ENCODE data around the gene ERP27. TPM values are rescaled to one million over a fixed set of nuclear protein-coding genes. Genes with fewer than 3 reads are reported as not detected.

Gene ERP27
- total RNA-seq, 4 donors from 2014 or later, result 0.88 to 24.3 (median 5.0) TPM; not detected in 1

GRCh38 chr12:14886271-14886670 lies 52.1 kb downstream of the ERP27 start:
- peaks cover 14 to 16% of the 10 kb centered on the region in 2 donors for H3K4me1 ChIP-seq
- 51 to 52% methylated on average over 6 of the region's 6 CpGs for WGBS, 2 donors
- intact Hi-C loops (cut with DNase I), result no loop called here
- no peak overlapping the region for H3K4me3 ChIP-seq (replicated peaks in 1 of 3)
- no peaks in the 10 kb centered on the region for H3K27me3 ChIP-seq
- H3K36me3 ChIP-seq, result peaks cover 0 to 7% of the 10 kb centered on the region in 2 donors
- peak overlapping the region; percentile 75 to 88 (median 75) for H3K27ac ChIP-seq
- TF ChIP-seq POLR2A (IDR thresholded peaks at IDR 0.05), result no peak
- TF ChIP-seq CTCF (IDR thresholded peaks at IDR 0.05), result no peak
- no peaks in the 10 kb centered on the region for H3K9me3 ChIP-seq
- no peak for DNase-seq

GRCh38 chr12:14885718-14886221 lies 52.6 kb downstream of the ERP27 start, which contains the start of gene MGP:
TSS of gene MGP (minus strand) at chr12:14885854. CDS start at chr12:14885791, 63 bp downstream.
- no peaks in the 10 kb centered on the region for H3K9me3 ChIP-seq
- TF ChIP-seq CTCF (IDR thresholded peaks at IDR 0.05), result no peak
- peak in 1 of 2 donors; percentile 52 for TF ChIP-seq POLR2A (IDR thresholded peaks at IDR 0.05)
- peak within 1 kb of the TSS; percentile 75 to 88 (median 75) for H3K27ac ChIP-seq
- WGBS, 2 donors, result 18 to 23% methylated on average over 6 of the region's 6 CpGs
- H3K36me3 ChIP-seq, result peaks cover 0 to 7% of the 10 kb centered on the region in 2 donors
- DNase-seq, result peak; percentile 36 to 41
- peaks cover 14 to 16% of the 10 kb centered on the region in 2 donors for H3K4me1 ChIP-seq
- H3K4me3 ChIP-seq (replicated peaks in 1 of 3), result peak within 1 kb of the TSS in 2 of 3 donors; percentile 12 to 30
- intact Hi-C loops (cut with DNase I), result no loop called here
- H3K27me3 ChIP-seq, result no peaks in the 10 kb centered on the region

GRCh38 chr12:14884458-14884878 lies 53.9 kb downstream of the ERP27 start:
- TF ChIP-seq CTCF (IDR thresholded peaks at IDR 0.05) (no peak), POLR2A (IDR thresholded peaks at IDR 0.05) (peak in 1 of 2 donors; percentile 19)
- WGBS, 2 donors, result 0% methylated on average over 5 of the region's 5 CpGs
- intact Hi-C loops (cut with DNase I), result no loop called here
- Histone ChIP-seq H3K4me3 (replicated peaks in 1 of 3) (peak overlapping the region in 1 of 3 donors; percentile 30), H3K4me1 (peaks cover 14 to 16% of the 10 kb centered on the region in 2 donors), H3K27ac (peak overlapping the region; percentile 75 to 88 (median 75)), H3K27me3 (no peaks in the 10 kb centered on the region), H3K36me3 (peaks cover 0 to 7% of the 10 kb centered on the region in 2 donors), H3K9me3 (no peaks in the 10 kb centered on the region)
- peak; percentile 95 to 97 for DNase-seq

- peak overlapping the region; percentile 75 to 88 (median 75) for H3K27ac ChIP-seq
- peak overlapping the region in 1 of 3 donors; percentile 30 for H3K4me3 ChIP-seq (replicated peaks in 1 of 3)
- no peaks in the 10 kb centered on the region for H3K27me3 ChIP-seq
- intact Hi-C loops (cut with DNase I), result no loop called here
- no peaks in the 10 kb centered on the region for H3K9me3 ChIP-seq
- H3K4me1 ChIP-seq, result peaks cover 14 to 16% of the 10 kb centered on the region in 2 donors
- no peak for TF ChIP-seq POLR2A (IDR thresholded peaks at IDR 0.05)
- TF ChIP-seq CTCF (IDR thresholded peaks at IDR 0.05), result no peak
- DNase-seq, result no peak
- 69 to 70% methylated on average over 10 of the region's 10 CpGs for WGBS, 2 donors
- H3K36me3 ChIP-seq, result peaks cover 0 to 7% of the 10 kb centered on the region in 2 donors
These were observed 54.7 kb downstream of the ERP27 start for GRCh38 chr12:14883686-14884085.

GRCh38 chr12:14880890-14881453 lies 57.4 kb downstream of the ERP27 start:
- DNase-seq, result no peak
- no peak for TF ChIP-seq CTCF (IDR thresholded peaks at IDR 0.05)
- TF ChIP-seq POLR2A (IDR thresholded peaks at IDR 0.05), result no peak
- 79 to 85% methylated on average over 6 of the region's 6 CpGs for WGBS, 2 donors

More at GRCh38 chr12:14880890-14881453, 57.4 kb downstream of the ERP27 start:
- no peaks in the 10 kb centered on the region for H3K27me3 ChIP-seq
- H3K27ac ChIP-seq, result no peak overlapping the region
- no peaks in the 10 kb centered on the region for H3K9me3 ChIP-seq
- peaks cover 9 to 10% of the 10 kb centered on the region in 2 donors for H3K4me1 ChIP-seq
- no peak overlapping the region for H3K4me3 ChIP-seq (replicated peaks in 1 of 3)
- intact Hi-C loops (cut with DNase I), result no loop called here
- H3K36me3 ChIP-seq, result peaks cover 0 to 7% of the 10 kb centered on the region in 2 donors

Measured in thyroid gland (tissue), 4 donors.